Measurements from ENCODE around the gene ESRRG.

DNA sequence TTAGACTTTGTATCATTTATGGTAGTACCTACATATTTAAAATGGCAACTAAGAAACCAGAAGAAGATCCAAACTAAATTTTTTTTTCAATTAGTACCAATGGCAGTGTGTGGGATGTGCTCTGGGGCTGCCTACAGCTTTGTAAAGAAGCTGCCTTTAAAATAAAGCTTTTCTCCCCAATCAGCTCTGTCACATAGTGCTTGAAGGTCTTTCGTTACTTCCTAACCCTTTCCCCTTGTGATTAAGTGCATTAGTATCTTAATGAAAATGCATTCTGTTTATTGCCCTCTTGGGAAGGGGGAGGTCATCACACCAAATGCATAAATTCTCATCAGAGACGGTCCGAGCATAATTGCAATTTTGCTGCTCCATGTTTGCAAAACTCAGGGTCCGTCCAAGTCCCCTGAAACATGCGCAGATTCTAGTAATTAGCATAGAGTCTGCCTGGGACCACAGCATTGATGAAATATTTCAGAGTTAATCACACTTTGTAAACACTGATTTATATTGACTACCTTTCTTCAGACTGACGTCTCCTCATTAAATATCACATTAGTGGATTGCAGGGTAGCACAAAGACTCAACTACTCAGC, 71.3 kb downstream of the ESRRG start:
- TF ChIP-seq, protein P1, sequence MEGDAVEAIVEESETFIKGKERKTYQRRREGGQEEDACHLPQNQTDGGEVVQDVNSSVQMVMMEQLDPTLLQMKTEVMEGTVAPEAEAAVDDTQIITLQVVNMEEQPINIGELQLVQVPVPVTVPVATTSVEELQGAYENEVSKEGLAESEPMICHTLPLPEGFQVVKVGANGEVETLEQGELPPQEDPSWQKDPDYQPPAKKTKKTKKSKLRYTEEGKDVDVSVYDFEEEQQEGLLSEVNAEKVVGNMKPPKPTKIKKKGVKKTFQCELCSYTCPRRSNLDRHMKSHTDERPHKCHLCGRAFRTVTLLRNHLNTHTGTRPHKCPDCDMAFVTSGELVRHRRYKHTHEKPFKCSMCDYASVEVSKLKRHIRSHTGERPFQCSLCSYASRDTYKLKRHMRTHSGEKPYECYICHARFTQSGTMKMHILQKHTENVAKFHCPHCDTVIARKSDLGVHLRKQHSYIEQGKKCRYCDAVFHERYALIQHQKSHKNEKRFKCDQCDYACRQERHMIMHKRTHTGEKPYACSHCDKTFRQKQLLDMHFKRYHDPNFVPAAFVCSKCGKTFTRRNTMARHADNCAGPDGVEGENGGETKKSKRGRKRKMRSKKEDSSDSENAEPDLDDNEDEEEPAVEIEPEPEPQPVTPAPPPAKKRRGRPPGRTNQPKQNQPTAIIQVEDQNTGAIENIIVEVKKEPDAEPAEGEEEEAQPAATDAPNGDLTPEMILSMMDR (conservative IDR thresholded peaks at IDR 0.05; ENCODE audit: low read length), result no peak
- TF ChIP-seq EZH2phosphoT487 (IDR thresholded peaks at IDR 0.05; ENCODE audit: borderline replicate concordance), result no peak

All from Loucy (cell line).